Endothelial cell of umbilical vein (primary cell): ENCODE measurements around the gene COPB1.

Experiments used
- EZH2 ChIP-seq: IDR thresholded peaks from 2 replicates; pipeline ENCODE4 v1.6.1; 2012; ENCODE audit warnings: borderline replicate concordance, low read depth, mild to moderate bottlenecking, moderate library complexity, low read length, inconsistent platforms; ENCODE audit not compliant: severe bottlenecking
- FOS ChIP-seq: IDR thresholded peaks from 2 replicates; pipeline ENCODE4 v1.6.1; 2011; ENCODE audit warnings: mild to moderate bottlenecking, low read length, moderate library complexity, borderline replicate concordance; ENCODE audit not compliant: insufficient read depth
- POLR2A ChIP-seq: IDR thresholded peaks from 2 replicates; pipeline ENCODE4 v1.6.1; 2012; ENCODE audit warnings: low read depth, mild to moderate bottlenecking, control low read depth, low read length
- POLR2AphosphoS5 ChIP-seq: IDR thresholded peaks from 2 replicates; pipeline ENCODE4 v1.6.1; 2012; ENCODE audit warnings: low read depth, mild to moderate bottlenecking, control low read depth, low read length, moderate library complexity; ENCODE audit not compliant: insufficient read depth
- TF ChIP-seq, protein P1 (sequence below), 2 donors: IDR thresholded peaks; 1 replicate in 1 of 2; 2 replicates in 1 of 2; pipeline ENCODE4 v1.5.1; 2011; ENCODE audit warnings: low read length in 2 of 2, mild to moderate bottlenecking in 2 of 2, moderate library complexity in 2 of 2, control low read depth in 1 of 2, inconsistent platforms in 1 of 2, low read depth in 1 of 2; ENCODE audit not compliant: insufficient read depth in 1 of 2; ENCODE audit errors: extremely low read depth in 1 of 2
- TF ChIP-seq, protein P2 (sequence below): IDR thresholded peaks from 2 replicates; pipeline ENCODE4 v1.6.1; 2011; ENCODE audit not compliant: insufficient read depth, insufficient read length

DNA sequence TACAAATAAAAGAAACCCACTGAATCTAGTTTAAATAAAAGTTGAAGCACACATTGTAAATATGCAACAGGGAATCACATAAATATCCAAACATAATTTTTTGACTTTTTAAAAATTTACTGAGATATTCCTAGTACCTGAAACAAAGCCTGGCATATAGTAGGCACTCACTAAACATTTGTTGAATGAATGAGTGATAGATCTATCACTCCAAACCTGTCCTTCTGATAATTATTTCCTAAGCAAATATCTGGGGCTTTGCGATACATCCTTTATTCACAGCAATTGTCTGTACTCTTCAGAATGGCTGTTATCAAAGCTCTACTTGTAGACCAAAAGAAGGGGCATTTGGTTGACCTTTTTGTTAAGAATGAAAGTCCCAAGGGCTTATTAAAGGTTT, 23.2 kb upstream of the COPB1 start:
- TF ChIP-seq EZH2 (no peak), POLR2AphosphoS5 (no peak), POLR2A (no peak), FOS (no peak)
- TF ChIP-seq, protein P1, sequence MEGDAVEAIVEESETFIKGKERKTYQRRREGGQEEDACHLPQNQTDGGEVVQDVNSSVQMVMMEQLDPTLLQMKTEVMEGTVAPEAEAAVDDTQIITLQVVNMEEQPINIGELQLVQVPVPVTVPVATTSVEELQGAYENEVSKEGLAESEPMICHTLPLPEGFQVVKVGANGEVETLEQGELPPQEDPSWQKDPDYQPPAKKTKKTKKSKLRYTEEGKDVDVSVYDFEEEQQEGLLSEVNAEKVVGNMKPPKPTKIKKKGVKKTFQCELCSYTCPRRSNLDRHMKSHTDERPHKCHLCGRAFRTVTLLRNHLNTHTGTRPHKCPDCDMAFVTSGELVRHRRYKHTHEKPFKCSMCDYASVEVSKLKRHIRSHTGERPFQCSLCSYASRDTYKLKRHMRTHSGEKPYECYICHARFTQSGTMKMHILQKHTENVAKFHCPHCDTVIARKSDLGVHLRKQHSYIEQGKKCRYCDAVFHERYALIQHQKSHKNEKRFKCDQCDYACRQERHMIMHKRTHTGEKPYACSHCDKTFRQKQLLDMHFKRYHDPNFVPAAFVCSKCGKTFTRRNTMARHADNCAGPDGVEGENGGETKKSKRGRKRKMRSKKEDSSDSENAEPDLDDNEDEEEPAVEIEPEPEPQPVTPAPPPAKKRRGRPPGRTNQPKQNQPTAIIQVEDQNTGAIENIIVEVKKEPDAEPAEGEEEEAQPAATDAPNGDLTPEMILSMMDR (IDR thresholded peaks at IDR 0.05; ENCODE audit: extremely low read depth in 1 of 2, insufficient read depth in 1 of 2, low read depth in 1 of 2, low read length in 2 of 2), result no peak
- TF ChIP-seq, protein P2, sequence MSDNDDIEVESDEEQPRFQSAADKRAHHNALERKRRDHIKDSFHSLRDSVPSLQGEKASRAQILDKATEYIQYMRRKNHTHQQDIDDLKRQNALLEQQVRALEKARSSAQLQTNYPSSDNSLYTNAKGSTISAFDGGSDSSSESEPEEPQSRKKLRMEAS, result no peak
